ENCODE measurements around the gene PPEF2.

The PPEF2 gene

GRCh38 chr4:75831856-75832405 lies 70.3 kb downstream of the PPEF2 start:
- DNase-seq, result no peak

DNA sequence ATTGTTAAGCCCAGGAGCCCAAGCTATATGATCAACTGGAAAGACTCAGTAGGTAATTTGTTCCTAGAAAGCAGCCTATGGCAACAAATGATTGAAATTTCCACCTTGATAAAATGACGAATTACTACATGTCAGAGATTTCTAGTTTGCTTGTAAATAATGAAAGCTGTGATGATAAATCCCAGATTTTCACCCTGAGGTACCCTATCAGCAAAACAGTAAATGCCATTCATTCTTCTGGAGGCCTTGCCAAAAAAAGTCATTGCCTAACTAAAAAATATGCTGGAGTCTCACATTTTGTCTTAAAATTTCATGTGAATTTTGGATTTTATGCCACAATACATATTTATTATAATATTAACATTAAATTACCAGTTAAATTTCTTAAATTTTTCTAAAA lies 71.3 kb downstream of the PPEF2 start:
- no peak for DNase-seq

- DNase-seq, result no peak
These were observed 78.4 kb downstream of the PPEF2 start for GRCh38 chr4:75823812-75824211.

GRCh38 chr4:75822416-75822815 lies 79.8 kb downstream of the PPEF2 start:
- DNase-seq, result no peak

GRCh38 chr4:75821966-75822365 lies 80.3 kb downstream of the PPEF2 start:
- DNase-seq, result no peak

- DNase-seq, result peak; percentile 4
These were observed 81.0 kb downstream of the PPEF2 start for GRCh38 chr4:75821216-75821615.

DNA sequence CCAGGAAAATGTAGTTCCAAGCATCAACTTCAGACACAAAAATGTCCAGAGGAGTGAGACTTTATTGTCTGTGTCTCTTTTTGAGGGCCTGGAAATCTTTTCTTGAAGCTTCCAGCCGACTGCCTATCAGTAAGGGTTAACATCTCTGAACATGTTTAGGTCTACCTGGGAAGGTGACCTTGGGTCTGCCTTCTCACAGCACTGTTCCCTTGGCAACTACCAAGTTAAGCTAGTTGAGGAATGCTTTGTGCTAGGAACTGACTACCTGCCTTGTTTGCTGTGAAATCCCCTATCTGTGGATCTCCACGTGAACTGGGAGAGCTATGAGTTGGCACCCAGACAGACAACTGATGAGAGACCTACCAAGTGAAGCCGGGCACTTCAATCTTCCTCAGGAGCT lies 81.6 kb downstream of the PPEF2 start:
- DNase-seq, result no peak

GRCh38 chr4:75820197-75820596 lies 82.1 kb downstream of the PPEF2 start:
- DNase-seq, result no peak

DNA sequence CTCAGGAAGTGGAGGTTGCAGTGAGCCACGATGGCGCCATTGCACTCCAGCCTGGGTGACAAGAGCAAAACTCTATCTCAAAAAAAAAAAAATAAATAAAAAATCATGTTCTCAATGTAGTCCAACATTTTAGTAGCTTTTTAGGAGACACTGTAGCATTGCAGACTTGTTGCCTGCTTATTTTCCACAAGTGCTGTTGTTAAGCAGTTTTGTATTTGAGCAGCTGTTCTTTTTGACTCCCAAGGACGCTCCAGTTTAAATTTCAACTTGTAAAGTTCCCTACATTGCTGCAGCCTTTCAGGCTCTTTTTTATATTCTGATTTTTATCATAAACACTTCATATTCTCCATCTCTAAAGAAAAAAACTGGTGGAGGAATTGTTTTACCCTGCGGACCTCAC lies 83.1 kb downstream of the PPEF2 start:
- DNase-seq, result no peak

- no peak for DNase-seq
These were observed 84.4 kb downstream of the PPEF2 start for GRCh38 chr4:75817901-75818300.

All from stimulated activated CD4-positive, alpha-beta T cell treated with anti-CD3 and anti-CD28 coated beads, Interleukin-1b, Interleukin-23, amount 100 ng/mL, for 48 hours (primary cell).